ENCODE data around the gene MBNL3. TPM values are rescaled to one million over a fixed set of nuclear protein-coding genes. Genes with fewer than 3 reads are reported as not detected.

MBNL3 gene, protein sequence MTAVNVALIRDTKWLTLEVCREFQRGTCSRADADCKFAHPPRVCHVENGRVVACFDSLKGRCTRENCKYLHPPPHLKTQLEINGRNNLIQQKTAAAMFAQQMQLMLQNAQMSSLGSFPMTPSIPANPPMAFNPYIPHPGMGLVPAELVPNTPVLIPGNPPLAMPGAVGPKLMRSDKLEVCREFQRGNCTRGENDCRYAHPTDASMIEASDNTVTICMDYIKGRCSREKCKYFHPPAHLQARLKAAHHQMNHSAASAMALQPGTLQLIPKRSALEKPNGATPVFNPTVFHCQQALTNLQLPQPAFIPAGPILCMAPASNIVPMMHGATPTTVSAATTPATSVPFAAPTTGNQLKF
- 14.0 and 17.7 TPM in 2 replicates for total RNA-seq (2022)
- percentile 54 among the genes with signal in this experiment for Bru-seq, nascent RNA
- percentile 62 among the genes with signal in this experiment for BruChase-seq, experiment 1, labeled RNA remaining after a 6-hour chase
- BruChase-seq, experiment 2, labeled RNA remaining after a 2-hour chase, result percentile 55 among the genes with signal in this experiment
- long read RNA-seq, partial matches to known transcripts, result 2 of 10 reads
- long read RNA-seq, other reads (novel, unspliced or antisense), result 8 of 10 reads

- H3K27ac Mint-ChIP-seq (ENCODE audit: low read depth, unreplicated experiment), result peak within 1 kb of the TSS; percentile 79
- CTCF ChIA-PET, result interaction anchor here (1.0 to 2.7 kb wide), 2 partner anchors 196 to 262 kb away, joined by 3 to 8 read pairs; no protein-coding TSS in a partner anchor
- H3K4me1 Mint-ChIP-seq (ENCODE audit: insufficient read depth, unreplicated experiment), result peaks cover 13% of the 10 kb centered on the region
- peak within 1 kb of the TSS; percentile 83 for H3K4me3 Mint-ChIP-seq (ENCODE audit: unreplicated experiment)
- BruUV-seq (replicated peaks), result no TSS peak
- DNase-seq (ENCODE audit: unreplicated experiment), result peak; percentile 76
- no peaks in the 10 kb centered on the region for H3K9me3 Mint-ChIP-seq (ENCODE audit: unreplicated experiment)
- H3K36me3 Mint-ChIP-seq (ENCODE audit: insufficient read depth, unreplicated experiment), result no peaks in the 10 kb centered on the region
- H3K27me3 Mint-ChIP-seq (ENCODE audit: insufficient read depth, unreplicated experiment), result peaks cover 31% of the 10 kb centered on the region
- TF ChIP-seq, protein P1, sequence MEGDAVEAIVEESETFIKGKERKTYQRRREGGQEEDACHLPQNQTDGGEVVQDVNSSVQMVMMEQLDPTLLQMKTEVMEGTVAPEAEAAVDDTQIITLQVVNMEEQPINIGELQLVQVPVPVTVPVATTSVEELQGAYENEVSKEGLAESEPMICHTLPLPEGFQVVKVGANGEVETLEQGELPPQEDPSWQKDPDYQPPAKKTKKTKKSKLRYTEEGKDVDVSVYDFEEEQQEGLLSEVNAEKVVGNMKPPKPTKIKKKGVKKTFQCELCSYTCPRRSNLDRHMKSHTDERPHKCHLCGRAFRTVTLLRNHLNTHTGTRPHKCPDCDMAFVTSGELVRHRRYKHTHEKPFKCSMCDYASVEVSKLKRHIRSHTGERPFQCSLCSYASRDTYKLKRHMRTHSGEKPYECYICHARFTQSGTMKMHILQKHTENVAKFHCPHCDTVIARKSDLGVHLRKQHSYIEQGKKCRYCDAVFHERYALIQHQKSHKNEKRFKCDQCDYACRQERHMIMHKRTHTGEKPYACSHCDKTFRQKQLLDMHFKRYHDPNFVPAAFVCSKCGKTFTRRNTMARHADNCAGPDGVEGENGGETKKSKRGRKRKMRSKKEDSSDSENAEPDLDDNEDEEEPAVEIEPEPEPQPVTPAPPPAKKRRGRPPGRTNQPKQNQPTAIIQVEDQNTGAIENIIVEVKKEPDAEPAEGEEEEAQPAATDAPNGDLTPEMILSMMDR (IDR thresholded peaks at IDR 0.05; ENCODE audit: unreplicated experiment), result no peak
- intact Hi-C loops (cut with micrococcal nuclease), result loop anchor here (5.0 kb wide), 3 partner anchors 197 to 262 kb away; no protein-coding TSS in a partner anchor
- POLR2A ChIA-PET, result interaction anchor here (0.5 to 2.1 kb wide), 10 partner anchors 9 to 270 kb away, joined by 3 to 26 read pairs (median 4); partner anchors contain the start of gene RAP2C
Observed at GRCh38 chrX:132488819-132489577, at the start of gene MBNL3. Gene MBNL3 (minus strand): TSS chrX:132489038. CDS start chrX:132439611, 49,427 bp downstream.

- Mint-ChIP-seq H3K4me3 (ENCODE audit: unreplicated experiment) (no peak overlapping the region), H3K27ac (ENCODE audit: low read depth, unreplicated experiment) (no peak overlapping the region), H3K27me3 (ENCODE audit: insufficient read depth, unreplicated experiment) (peaks cover 53% of the 10 kb centered on the region), H3K36me3 (ENCODE audit: insufficient read depth, unreplicated experiment) (no peaks in the 10 kb centered on the region), H3K9me3 (ENCODE audit: unreplicated experiment) (no peaks in the 10 kb centered on the region), H3K4me1 (ENCODE audit: insufficient read depth, unreplicated experiment) (no peaks in the 10 kb centered on the region)
- BruUV-seq (replicated peaks), result no TSS peak
- ChIA-PET CTCF (interaction anchor here (0.6 to 0.9 kb wide), 2 partner anchors 88 to 125 kb away, joined by 3 read pairs; no protein-coding TSS in a partner anchor), POLR2A (interaction anchor here (0.7 kb wide), 1 partner anchor 226 kb away, joined by 3 read pairs; no protein-coding TSS in a partner anchor)
- DNase-seq (ENCODE audit: unreplicated experiment), result no peak
- TF ChIP-seq, protein P1 (IDR thresholded peaks at IDR 0.05; ENCODE audit: unreplicated experiment), result no peak
- intact Hi-C loops (cut with micrococcal nuclease), result no loop called here
Observed at GRCh38 chrX:132533409-132533808, 44.6 kb upstream of the MBNL3 start.

DNA sequence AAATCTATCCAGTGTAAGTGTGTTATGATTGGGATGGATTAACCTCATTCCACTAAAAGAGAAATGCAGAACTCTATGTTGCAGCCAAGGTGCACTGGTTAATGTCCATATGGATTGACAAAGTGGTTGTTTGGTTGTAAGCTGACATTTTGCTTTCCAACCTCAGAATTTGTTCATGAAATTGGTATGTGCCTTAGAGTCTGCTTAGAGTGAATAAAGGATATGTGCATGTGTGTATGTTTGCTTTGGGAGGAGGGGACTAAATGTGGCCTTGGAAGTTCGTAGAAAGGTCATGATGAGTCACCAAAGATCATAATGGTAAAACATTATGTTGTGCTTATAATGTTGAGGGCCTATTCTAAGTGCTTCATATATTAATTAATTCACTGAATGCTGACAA, 44.1 kb upstream of the MBNL3 start:
- TF ChIP-seq, protein P1 (IDR thresholded peaks at IDR 0.05; ENCODE audit: unreplicated experiment), result no peak
- BruUV-seq (replicated peaks), result no TSS peak
- H3K36me3 Mint-ChIP-seq (ENCODE audit: insufficient read depth, unreplicated experiment), result no peaks in the 10 kb centered on the region
- H3K27me3 Mint-ChIP-seq (ENCODE audit: insufficient read depth, unreplicated experiment), result peaks cover 57% of the 10 kb centered on the region
- intact Hi-C loops (cut with micrococcal nuclease), result no loop called here
- CTCF ChIA-PET, result interaction anchor here (0.9 kb wide), 1 partner anchor 124 kb away, joined by 3 read pairs; no protein-coding TSS in a partner anchor
- H3K4me3 Mint-ChIP-seq (ENCODE audit: unreplicated experiment), result no peak overlapping the region
- DNase-seq (ENCODE audit: unreplicated experiment), result peak; percentile 26
- POLR2A ChIA-PET, result interaction anchor here (0.7 kb wide), 1 partner anchor 226 kb away, joined by 3 read pairs; no protein-coding TSS in a partner anchor
- no peak overlapping the region for H3K27ac Mint-ChIP-seq (ENCODE audit: low read depth, unreplicated experiment)
- no peaks in the 10 kb centered on the region for H3K4me1 Mint-ChIP-seq (ENCODE audit: insufficient read depth, unreplicated experiment)
- no peaks in the 10 kb centered on the region for H3K9me3 Mint-ChIP-seq (ENCODE audit: unreplicated experiment)
